NCI-H2196 treated with DMSO at 0.1 percent for 48 hours (cell line): ENCODE results near the gene ERI3.

ENCODE experiments used
- DNase-seq: peaks from one replicate; lab custom pipeline; 2025; ENCODE audit not compliant: unreplicated experiment; lab: John Stamatoyannopoulos, UW

The ERI3 gene

DNA sequence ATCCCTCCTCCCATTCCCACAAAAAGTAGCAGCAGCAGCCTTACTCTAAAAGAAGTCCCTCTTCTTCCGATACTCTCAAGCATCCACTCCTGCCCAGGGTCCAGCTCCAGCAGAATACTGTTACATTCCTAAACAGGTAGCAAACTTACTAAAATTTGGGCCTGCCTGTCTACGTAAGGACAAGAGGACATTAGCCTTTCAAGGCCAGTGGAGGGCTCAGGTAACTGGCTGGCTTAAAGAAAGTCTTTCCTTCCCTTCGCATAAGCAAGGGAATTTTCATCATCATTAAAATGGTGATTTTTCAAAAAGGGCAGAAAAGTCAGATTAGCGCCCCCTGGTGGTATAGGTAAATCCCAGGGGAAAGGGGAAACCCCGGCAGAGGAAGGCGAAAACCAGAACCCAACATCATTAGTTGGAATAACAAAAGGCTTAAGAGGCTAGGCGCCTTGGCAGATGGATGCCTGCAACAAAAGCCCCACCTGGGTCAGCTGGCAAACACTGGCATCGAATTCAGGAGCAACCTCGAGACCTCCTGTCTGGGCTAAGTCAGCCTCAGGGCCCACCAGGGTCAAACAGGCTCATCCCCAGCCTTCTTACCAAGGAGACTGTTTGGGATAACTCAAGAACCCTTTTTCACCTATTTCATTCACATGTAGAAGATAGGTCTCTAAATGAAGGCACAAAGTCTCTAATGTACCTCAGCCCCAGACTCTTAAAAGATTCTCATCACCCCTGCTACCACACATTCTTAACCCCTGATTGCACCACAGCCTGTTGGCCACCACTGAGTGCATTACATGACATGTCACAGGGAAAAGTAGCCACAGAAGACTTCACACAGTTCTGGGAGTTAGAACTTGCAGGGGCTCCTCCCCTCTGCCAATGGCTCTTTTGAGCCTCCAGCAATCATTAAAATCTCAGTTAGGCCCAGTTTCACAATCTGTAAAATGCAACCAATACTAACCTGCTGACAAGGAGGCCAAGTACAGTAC, 36.7 kb downstream of the ERI3 start:
- DNase-seq: peak; percentile 7

- peak; percentile 71 for DNase-seq
These were observed 38.8 kb downstream of the ERI3 start for GRCh38 chr1:44316231-44316759.

- DNase-seq: no peak
These were observed 39.5 kb downstream of the ERI3 start for GRCh38 chr1:44315521-44315920.

DNA sequence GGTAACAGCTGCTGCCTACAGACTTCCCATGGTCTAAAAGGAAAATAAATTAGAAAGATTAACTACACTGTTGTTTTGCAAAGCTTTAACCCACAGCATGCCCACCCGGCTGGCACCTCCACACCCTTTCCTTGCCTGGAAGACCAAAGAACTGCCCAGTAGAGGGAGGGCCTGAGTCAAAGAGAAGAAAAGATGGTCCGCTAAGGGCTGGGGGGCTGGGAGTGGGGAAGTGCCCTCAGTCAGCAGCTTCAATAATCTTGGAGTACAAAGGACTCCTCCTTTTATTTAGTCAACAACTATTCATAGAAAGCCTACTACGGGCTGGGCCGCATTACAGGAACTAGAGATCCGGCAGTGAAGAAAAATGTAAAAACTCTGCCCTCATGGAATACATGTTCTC, 40.6 kb downstream of the ERI3 start:
- no peak for DNase-seq

- no peak for DNase-seq
These were observed 41.7 kb downstream of the ERI3 start for GRCh38 chr1:44313265-44313918.

DNA sequence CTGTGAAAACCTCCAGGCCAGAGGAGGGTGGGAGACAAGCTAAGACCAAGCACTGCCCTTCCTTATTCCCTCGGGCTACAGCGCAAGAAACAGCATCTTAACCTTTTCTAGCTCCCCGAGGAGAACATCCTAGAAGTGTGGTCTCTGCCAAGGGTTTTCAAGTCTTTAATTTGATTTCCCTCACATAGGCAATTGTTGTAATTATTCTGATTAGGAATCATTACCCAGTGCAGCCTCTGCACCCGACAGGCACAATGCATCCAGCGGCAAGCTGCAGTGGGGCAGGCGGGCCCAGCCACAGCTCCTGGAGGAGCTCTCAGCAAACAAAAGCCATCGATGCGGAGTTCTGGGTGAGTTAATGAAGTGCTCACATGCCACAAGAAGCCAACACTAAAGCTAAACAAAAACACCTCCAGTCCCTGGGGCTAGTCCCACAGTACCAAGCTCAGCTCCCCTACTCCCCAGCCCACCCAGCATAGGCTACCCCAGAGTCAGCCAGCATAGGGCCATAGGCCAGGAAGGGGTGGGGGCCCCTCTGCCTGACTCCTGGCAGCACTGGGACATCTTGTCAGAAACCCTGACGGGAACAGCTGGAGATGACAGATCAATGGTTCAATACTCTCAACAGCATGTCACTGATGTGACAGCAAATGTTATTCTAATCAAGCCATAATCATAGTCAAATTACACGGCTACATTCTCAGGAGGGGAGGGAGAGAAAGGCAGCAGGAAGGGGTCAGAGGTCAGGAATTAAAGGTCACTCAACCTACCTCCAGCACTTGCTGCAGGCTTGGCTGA, 42.5 kb downstream of the ERI3 start:
- DNase-seq: no peak

DNA sequence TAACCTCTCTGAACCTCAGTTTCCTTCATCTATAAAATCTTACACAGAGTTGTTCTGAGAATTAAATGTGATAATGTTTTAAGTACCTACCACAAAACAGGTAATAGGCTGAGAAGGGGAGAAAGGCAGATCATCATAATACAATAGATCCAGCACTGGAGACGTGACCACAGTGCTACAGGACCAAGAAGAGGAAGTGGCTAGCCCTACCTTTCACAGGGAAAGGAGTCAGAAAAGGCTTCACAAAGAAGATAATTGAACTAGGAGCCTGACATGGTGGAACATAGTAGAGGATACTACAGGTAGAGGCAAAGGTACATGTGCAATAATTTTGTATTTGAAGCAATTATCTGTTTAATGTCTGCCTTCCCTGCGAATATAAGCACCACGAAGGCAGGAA, 45.1 kb downstream of the ERI3 start:
- DNase-seq: no peak

DNA sequence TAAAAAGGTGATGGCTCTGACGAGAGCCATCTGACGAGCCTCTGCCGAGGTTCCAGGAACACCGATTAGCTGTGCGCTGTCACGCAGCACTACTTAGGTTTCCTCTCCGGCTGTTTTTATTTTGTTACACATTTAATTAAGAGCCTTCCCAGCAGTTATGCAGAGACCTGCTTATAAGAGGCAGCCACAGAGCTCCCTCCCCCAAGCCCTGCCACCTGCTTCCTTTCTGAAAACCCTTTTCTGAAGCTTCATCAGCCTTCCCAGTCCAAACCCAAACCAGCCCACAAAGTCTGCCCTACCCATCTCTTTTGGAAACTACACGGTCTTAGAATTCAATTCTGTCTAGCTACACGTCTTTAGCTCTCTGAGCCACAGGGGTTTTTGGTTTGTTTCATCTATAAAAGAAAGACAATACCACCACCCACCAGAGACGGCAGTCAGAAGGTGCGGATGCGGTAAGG, 49.1 kb downstream of the ERI3 start:
- peak; percentile 85 for DNase-seq

- no peak for DNase-seq
These were observed 51.5 kb downstream of the ERI3 start for GRCh38 chr1:44303532-44303931.

DNA sequence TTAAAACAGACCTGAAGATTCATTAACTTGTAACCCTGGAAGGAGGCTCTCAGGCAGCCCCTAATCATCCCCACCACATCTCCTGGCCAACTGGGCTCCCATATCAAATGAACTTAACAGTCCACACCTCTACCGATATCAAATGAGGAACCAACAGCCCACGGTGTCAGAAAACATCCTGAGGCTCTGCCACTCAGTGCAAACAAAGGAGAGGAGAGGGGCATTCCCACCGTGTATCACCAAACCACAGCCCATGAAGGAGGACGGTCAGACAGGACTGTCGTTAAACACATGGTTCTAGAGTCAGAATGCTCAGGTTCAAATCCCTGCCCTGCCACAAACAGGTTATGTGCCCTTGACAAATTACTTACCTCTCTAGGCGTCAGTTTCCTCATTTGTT, 52.5 kb downstream of the ERI3 start:
- DNase-seq: no peak

DNA sequence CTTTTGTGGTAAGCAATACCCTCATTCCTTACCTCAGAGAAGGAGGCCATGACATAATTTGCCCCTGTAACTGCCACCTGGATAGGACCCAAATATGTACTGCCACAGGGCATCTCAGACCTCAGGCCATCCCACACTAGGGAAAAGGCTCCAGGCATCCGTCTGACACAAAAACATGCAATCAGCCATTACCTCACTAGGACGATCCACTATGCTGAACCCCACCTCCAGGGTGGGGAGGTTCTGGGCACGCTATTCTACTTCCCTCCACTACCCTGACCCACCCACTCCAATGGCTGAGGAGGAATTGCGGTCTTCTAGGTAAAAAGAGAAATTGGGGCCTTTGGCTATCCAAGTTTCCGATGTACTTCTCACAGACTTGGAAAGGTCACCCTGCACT, 53.6 kb downstream of the ERI3 start:
- DNase-seq: no peak

- DNase-seq: no peak
These were observed 54.2 kb downstream of the ERI3 start for GRCh38 chr1:44300852-44301251.

- DNase-seq: no peak
These were observed 57.2 kb downstream of the ERI3 start for GRCh38 chr1:44297695-44298400.

GRCh38 chr1:44296806-44297205, 58.3 kb downstream of the ERI3 start:
- no peak for DNase-seq

DNA sequence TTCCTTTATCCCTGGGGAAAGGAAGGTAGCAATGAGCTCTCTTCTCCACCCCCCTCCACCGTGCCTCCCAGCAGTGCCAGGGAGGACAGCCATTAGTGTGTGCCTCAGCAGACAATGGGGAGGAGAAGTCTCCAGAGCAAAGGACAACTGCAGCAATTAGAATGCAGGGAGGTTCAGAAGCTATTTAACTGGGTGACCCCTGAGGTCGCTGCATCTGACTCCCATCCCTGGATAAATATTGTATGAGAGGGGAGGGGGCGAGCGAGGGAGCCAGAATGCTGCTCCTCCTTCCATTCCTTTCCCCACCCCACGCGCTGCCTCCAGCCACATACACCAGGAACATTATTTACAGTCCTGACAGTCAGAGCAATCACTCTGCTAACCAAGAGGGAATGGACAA, 59.0 kb downstream of the ERI3 start:
- no peak for DNase-seq

DNA sequence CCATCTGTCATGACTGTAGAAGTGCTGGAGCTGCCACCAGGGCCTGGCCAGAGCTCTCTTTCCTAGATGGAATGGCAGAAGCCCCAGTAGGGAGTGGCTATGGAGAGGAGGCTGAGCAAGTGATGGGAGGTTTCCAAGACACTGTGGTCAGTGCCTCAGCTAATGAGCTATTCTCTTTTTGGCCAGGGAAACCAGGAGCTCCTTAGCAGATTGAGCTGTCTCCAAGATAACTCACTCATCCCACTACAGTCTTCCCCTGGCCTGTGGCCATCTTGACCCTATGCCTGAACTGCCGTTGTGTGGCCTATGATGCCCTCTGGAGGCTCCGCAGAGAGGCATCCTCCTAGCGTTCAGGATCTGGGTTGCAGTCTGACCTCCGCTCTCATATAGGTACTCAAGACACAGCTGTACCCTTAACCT, 60.5 kb downstream of the ERI3 start:
- peak; percentile 68 for DNase-seq

- peak; percentile 91 for DNase-seq
These were observed 61.2 kb downstream of the ERI3 start for GRCh38 chr1:44293761-44294315.

DNA sequence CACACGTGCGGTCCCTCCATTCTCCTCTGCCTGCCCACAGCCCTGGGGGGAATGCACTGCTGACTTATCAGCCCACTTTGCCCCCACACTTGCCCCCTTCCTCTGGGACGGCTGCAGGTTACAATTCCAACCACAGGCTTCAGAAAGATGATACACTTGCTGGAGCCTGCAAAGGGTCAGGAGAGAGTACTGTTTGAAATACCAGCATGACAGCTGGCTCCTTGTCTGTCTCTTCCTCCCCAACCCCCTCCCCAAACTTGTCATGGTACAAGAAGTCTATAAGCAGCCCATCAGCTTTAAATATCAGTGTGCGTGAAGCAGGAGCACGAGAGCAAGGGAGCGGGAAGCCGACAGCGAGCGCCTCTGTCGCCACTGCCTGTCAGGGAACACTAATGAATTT, 62.4 kb downstream of the ERI3 start:
- no peak for DNase-seq

- no peak for DNase-seq
These were observed 64.6 kb downstream of the ERI3 start for GRCh38 chr1:44290250-44291094.
